GM23338 (cell line): ENCODE measurements around the gene SULT1A1.

Experiments
- EZH2 ChIP-seq: fragments of 200-600 bp; sonication (generic); IDR thresholded peaks from one replicate; pipeline ENCODE4 v1.8.0; 2017; ENCODE audit warnings: antibody characterized with exemption, mild to moderate bottlenecking, low read depth; ENCODE audit not compliant: unreplicated experiment
- POLR2AphosphoS5 ChIP-seq: IDR thresholded peaks from 2 replicates; pipeline ENCODE4 v1.6.1; 2016; ENCODE audit warnings: antibody characterized with exemption, low read depth
- ZNF331 ChIP-seq: fragments of 250-450 bp; sonication (Bioruptor Pico); IDR thresholded peaks from 2 replicates; pipeline ENCODE4 v1.5.0; 2020; ENCODE audit warnings: low read depth, mild to moderate bottlenecking, moderate library complexity
- TF ChIP-seq, protein P1 (sequence below), 2 experiments: fragments of 200-600 bp in 1 of 2; sonication (generic) in 1 of 2; conservative IDR thresholded peaks; 2 replicates each; pipeline versions ENCODE4 v1.5.1 to v1.6.1; 2016 to 2017; ENCODE audit warnings: antibody characterized with exemption in 2 of 2, low read depth in 2 of 2, mild to moderate bottlenecking in 2 of 2, moderate library complexity in 1 of 2
- TF ChIP-seq, protein P2 (sequence below): IDR thresholded peaks from one replicate; pipeline ENCODE4 v1.6.1; 2018; ENCODE audit warnings: antibody characterized with exemption; ENCODE audit not compliant: unreplicated experiment

DNA sequence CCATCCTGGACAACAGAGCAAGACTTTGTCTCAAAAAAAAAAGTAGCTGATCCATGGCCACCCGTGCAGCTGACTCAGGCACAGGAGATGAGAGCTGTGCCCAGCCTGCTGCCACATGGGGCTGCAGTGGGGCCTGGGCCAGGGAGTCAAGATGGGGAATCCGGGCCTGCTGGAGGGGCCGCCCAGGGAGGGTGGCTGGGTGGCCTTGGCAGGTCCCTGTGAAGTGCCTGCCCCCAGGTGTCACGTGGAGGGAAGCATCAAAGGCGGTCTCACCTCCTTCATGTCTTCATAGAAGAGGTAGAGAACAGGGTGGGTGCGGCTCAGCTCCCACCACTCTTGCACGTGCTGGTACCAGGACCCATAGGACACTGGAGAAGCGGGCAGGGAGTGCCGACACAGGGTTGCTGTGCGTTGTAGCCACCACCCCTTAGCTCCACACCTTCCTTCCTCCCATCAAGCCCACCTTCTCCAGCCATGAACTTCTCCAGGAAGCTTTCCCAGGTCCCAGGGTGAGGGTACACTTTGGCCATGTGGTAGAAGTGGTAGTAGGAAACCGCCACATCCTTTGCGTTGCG is 16.8 kb downstream of the SULT1A1 start:
- TF ChIP-seq, protein P1, sequence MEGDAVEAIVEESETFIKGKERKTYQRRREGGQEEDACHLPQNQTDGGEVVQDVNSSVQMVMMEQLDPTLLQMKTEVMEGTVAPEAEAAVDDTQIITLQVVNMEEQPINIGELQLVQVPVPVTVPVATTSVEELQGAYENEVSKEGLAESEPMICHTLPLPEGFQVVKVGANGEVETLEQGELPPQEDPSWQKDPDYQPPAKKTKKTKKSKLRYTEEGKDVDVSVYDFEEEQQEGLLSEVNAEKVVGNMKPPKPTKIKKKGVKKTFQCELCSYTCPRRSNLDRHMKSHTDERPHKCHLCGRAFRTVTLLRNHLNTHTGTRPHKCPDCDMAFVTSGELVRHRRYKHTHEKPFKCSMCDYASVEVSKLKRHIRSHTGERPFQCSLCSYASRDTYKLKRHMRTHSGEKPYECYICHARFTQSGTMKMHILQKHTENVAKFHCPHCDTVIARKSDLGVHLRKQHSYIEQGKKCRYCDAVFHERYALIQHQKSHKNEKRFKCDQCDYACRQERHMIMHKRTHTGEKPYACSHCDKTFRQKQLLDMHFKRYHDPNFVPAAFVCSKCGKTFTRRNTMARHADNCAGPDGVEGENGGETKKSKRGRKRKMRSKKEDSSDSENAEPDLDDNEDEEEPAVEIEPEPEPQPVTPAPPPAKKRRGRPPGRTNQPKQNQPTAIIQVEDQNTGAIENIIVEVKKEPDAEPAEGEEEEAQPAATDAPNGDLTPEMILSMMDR (conservative IDR thresholded peaks at IDR 0.05; ENCODE audit: low read depth in 2 of 2): no peak
- no peak for TF ChIP-seq ZNF331 (CRISPR knock-in tag)
- TF ChIP-seq, protein P2, sequence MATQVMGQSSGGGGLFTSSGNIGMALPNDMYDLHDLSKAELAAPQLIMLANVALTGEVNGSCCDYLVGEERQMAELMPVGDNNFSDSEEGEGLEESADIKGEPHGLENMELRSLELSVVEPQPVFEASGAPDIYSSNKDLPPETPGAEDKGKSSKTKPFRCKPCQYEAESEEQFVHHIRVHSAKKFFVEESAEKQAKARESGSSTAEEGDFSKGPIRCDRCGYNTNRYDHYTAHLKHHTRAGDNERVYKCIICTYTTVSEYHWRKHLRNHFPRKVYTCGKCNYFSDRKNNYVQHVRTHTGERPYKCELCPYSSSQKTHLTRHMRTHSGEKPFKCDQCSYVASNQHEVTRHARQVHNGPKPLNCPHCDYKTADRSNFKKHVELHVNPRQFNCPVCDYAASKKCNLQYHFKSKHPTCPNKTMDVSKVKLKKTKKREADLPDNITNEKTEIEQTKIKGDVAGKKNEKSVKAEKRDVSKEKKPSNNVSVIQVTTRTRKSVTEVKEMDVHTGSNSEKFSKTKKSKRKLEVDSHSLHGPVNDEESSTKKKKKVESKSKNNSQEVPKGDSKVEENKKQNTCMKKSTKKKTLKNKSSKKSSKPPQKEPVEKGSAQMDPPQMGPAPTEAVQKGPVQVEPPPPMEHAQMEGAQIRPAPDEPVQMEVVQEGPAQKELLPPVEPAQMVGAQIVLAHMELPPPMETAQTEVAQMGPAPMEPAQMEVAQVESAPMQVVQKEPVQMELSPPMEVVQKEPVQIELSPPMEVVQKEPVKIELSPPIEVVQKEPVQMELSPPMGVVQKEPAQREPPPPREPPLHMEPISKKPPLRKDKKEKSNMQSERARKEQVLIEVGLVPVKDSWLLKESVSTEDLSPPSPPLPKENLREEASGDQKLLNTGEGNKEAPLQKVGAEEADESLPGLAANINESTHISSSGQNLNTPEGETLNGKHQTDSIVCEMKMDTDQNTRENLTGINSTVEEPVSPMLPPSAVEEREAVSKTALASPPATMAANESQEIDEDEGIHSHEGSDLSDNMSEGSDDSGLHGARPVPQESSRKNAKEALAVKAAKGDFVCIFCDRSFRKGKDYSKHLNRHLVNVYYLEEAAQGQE: no peak
- no peak for TF ChIP-seq POLR2AphosphoS5
- TF ChIP-seq EZH2: no peak
